H9 (cell line): ENCODE measurements around the gene POLR3B. TPM values are rescaled to one million over a fixed set of nuclear protein-coding genes. Genes with fewer than 3 reads are reported as not detected.
A peak's percentile ranks its signal among the peaks of the same experiment; 100 is the strongest.

Experiments
- DNase-seq: peaks from one replicate; pipeline ENCODE4 v3.0.0-alpha.2; 2017
- H2AFZ ChIP-seq: one replicate; pipeline ENCODE4 v1.6.1; 2013; ENCODE audit warnings: mild to moderate bottlenecking, low read length, control low read depth, moderate library complexity
- H2AK5ac ChIP-seq: 2 replicates; pipeline ENCODE4 v1.6.1; 2013; ENCODE audit warnings: low read length, control low read depth, mixed read lengths; ENCODE audit not compliant: insufficient read length
- H2BK120ac ChIP-seq: one replicate; pipeline ENCODE4 v1.6.1; 2013; ENCODE audit warnings: low read depth, mild to moderate bottlenecking, low read length, control low read depth, inconsistent platforms; ENCODE audit not compliant: poor library complexity, severe bottlenecking
- H2BK12ac ChIP-seq: 2 replicates; pipeline ENCODE4 v1.6.1; 2013; ENCODE audit warnings: low read length, control low read depth, mixed read lengths, low read depth; ENCODE audit not compliant: insufficient read length
- H2BK15ac ChIP-seq: 2 replicates; pipeline ENCODE4 v1.6.1; 2013; ENCODE audit warnings: low read depth, low read length, control low read depth
- H2BK20ac ChIP-seq: one replicate; pipeline ENCODE4 v1.6.1; 2013; ENCODE audit warnings: low read depth, mild to moderate bottlenecking, low read length, control low read depth, inconsistent platforms; ENCODE audit not compliant: poor library complexity, severe bottlenecking
- H2BK5ac ChIP-seq: 2 replicates; pipeline ENCODE4 v1.6.1; 2013; ENCODE audit warnings: low read length, control low read depth, mixed read lengths; ENCODE audit not compliant: insufficient read length
- H3K14ac ChIP-seq: 2 replicates; pipeline ENCODE4 v1.6.1; 2013; ENCODE audit warnings: low read length, control low read depth; ENCODE audit not compliant: insufficient read depth
- H3K18ac ChIP-seq: 2 replicates; pipeline ENCODE4 v1.6.1; 2013; ENCODE audit warnings: low read depth, mild to moderate bottlenecking, mixed read lengths, low read length, control low read depth; ENCODE audit not compliant: insufficient read length
- H3K23ac ChIP-seq: 2 replicates; pipeline ENCODE4 v1.6.1; 2013; ENCODE audit warnings: low read length, control low read depth, mixed read lengths, low read depth; ENCODE audit not compliant: insufficient read length
- H3K23me2 ChIP-seq: 2 replicates; pipeline ENCODE4 v1.6.1; 2013; ENCODE audit warnings: low read depth, mild to moderate bottlenecking, mixed read lengths, low read length, control low read depth; ENCODE audit not compliant: insufficient read length, poor library complexity, severe bottlenecking
- H3K27ac ChIP-seq: 2 replicates; pipeline ENCODE4 v1.5.1; 2013; ENCODE audit warnings: low read length, control low read depth, mixed read lengths, low read depth; ENCODE audit not compliant: insufficient read length
- H3K27me3 ChIP-seq: 2 replicates; pipeline ENCODE4 v1.6.1; 2013; ENCODE audit warnings: low read length, control low read depth, inconsistent platforms; ENCODE audit not compliant: insufficient read depth
- H3K4ac ChIP-seq: 2 replicates; pipeline ENCODE4 v1.6.1; 2013; ENCODE audit warnings: low read depth, mild to moderate bottlenecking, control low read depth, inconsistent platforms, low read length, moderate library complexity
- H3K4me1 ChIP-seq: 2 replicates; pipeline ENCODE4 v1.6.1; 2013; ENCODE audit warnings: low read length, control low read depth, inconsistent platforms; ENCODE audit not compliant: insufficient read depth
- H3K4me2 ChIP-seq: 2 replicates; pipeline ENCODE4 v1.6.1; 2013; ENCODE audit warnings: low read length, control low read depth, mixed read lengths; ENCODE audit not compliant: insufficient read length, insufficient read depth
- H3K56ac ChIP-seq: 2 replicates; pipeline ENCODE4 v1.6.1; 2013; ENCODE audit warnings: low read depth, mild to moderate bottlenecking, mixed read lengths, low read length, control low read depth; ENCODE audit not compliant: insufficient read length
- H3K79me1 ChIP-seq: 2 replicates; pipeline ENCODE4 v1.6.1; 2013; ENCODE audit warnings: low read depth, mild to moderate bottlenecking, moderate library complexity, low read length, control low read depth, inconsistent platforms; ENCODE audit not compliant: insufficient read depth, poor library complexity, severe bottlenecking
- H3K79me2 ChIP-seq: 2 replicates; pipeline ENCODE4 v1.6.1; 2013; ENCODE audit warnings: low read length, control low read depth, inconsistent platforms; ENCODE audit not compliant: insufficient read depth
- H3K9ac ChIP-seq: 2 replicates; pipeline ENCODE4 v1.6.1; 2013; ENCODE audit warnings: low read length, control low read depth, mixed read lengths; ENCODE audit not compliant: insufficient read length; ENCODE audit errors: extremely low read depth
- H3K9me3 ChIP-seq: one replicate; pipeline ENCODE4 v1.6.1; 2013; ENCODE audit warnings: low read depth, low read length, inconsistent platforms; ENCODE audit not compliant: control insufficient read depth
- H3T11ph ChIP-seq: one replicate; pipeline ENCODE4 v1.6.1; 2013; ENCODE audit warnings: mild to moderate bottlenecking, low read length, control low read depth, inconsistent platforms
- H4K20me1 ChIP-seq: one replicate; pipeline ENCODE4 v1.6.1; 2013; ENCODE audit not compliant: control insufficient read depth, insufficient read length, insufficient read depth
- H4K5ac ChIP-seq: 2 replicates; pipeline ENCODE4 v1.6.1; 2013; ENCODE audit warnings: low read depth, mild to moderate bottlenecking, mixed read lengths, low read length, control low read depth; ENCODE audit not compliant: insufficient read length
- H4K8ac ChIP-seq: replicated peaks from 2 replicates; pipeline ENCODE4 v1.6.1; 2013; ENCODE audit warnings: low read length, control low read depth, mixed read lengths, low read depth; ENCODE audit not compliant: insufficient read length
- H4K91ac ChIP-seq: 2 replicates; pipeline ENCODE4 v1.6.1; 2013; ENCODE audit warnings: low read depth, mild to moderate bottlenecking, moderate library complexity, mixed read lengths, low read length, control low read depth; ENCODE audit not compliant: insufficient read length
- H3K27ac Mint-ChIP-seq, 3 experiments: 2 replicates in 2 of 3; 3 replicates in 1 of 3; pipeline ENCODE4 v1.8.0; 2020 to 2021; ENCODE audit warnings: mixed read lengths in 3 of 3, mild to moderate bottlenecking in 1 of 3, moderate library complexity in 1 of 3
- H3K27me3 Mint-ChIP-seq: 2 replicates; pipeline ENCODE4 v1.8.0; 2021; ENCODE audit warnings: low read depth, mild to moderate bottlenecking, moderate library complexity, mixed read lengths
- H3K36me3 Mint-ChIP-seq, 3 experiments: 2 replicates in 2 of 3; 3 replicates in 1 of 3; pipeline ENCODE4 v1.8.0; 2020 to 2021; ENCODE audit warnings: low read depth in 3 of 3, mixed read lengths in 3 of 3; ENCODE audit not compliant: insufficient read depth in 1 of 3
- H3K4me1 Mint-ChIP-seq, 2 experiments: 2 replicates each; pipeline ENCODE4 v1.8.0; 2020; ENCODE audit warnings: mixed read lengths in 2 of 2
- H3K4me3 Mint-ChIP-seq, 2 experiments: 2 replicates in 1 of 2; 3 replicates in 1 of 2; pipeline ENCODE4 v1.8.0; 2020 to 2021; ENCODE audit warnings: mild to moderate bottlenecking in 2 of 2, mixed read lengths in 2 of 2, moderate library complexity in 1 of 2
- H3K9me3 Mint-ChIP-seq, 2 experiments: 2 replicates in 1 of 2; 3 replicates in 1 of 2; pipeline ENCODE4 v1.8.0; 2020; ENCODE audit warnings: mild to moderate bottlenecking in 2 of 2, mixed read lengths in 2 of 2, moderate library complexity in 1 of 2
- CTCF ChIP-seq: fragments of 200-600 bp; sonication (generic); conservative IDR thresholded peaks from 3 replicates; pipeline ENCODE4 v1.8.0; 2021; ENCODE audit warnings: antibody characterized with exemption, mild to moderate bottlenecking
- WGBS: extraction: QIAGEN DNeasy Blood & Tissue Kit; methylation state at CpG from one replicate; pipeline ENCODE4 v1.1.7; 2013; ENCODE audit warnings: missing lambda C conversion rate, low lambda C conversion rate, mixed read lengths; ENCODE audit not compliant: insufficient read length; ENCODE audit errors: extremely low coverage; 5-methylcytosine and 5-hydroxymethylcytosine counted together
- total RNA-seq: library from RNA; stranded (reverse); gene quantifications from 2 replicates; pipeline ENCODE4 v1.2.1, GENCODE V29; 2021

POLR3B gene
- total RNA-seq, 1 experiment from 2014 or later: 13.4 TPM

DNA sequence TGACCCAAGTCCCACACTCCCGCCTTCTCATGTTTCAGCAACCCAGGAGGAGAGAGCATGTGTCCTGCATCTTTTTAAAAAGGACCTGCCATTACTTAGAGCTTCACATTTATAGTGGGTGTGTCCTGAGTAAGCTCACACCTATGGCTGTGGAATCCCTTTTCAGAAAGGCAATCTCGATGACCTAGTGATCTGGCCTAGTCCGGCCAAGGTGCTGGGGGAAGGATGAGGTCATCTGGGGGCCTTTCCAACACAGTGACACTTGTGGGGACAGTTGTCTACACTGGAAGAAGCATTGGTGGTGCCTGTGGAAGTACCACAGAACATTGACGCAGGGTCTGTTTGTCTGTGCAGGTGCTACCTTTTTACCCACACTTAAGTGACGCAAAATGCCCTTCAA lies 46.9 kb upstream of the POLR3B start:
- H2BK15ac ChIP-seq: no peak overlapping the region
- no peak overlapping the region for H3K18ac ChIP-seq
- H2BK5ac ChIP-seq: no peak overlapping the region
- Mint-ChIP-seq H3K27me3 (no peaks in the 10 kb centered on the region), H3K4me1 (peaks cover 3 to 7% of the 10 kb centered on the region in 2 experiments), H3K36me3 (peaks cover 0 to 4% (median 0%) of the 10 kb centered on the region in 3 experiments; a peak in 1 of 7 replicates), H3K27ac (peak overlapping the region in 1 of 3 experiments; percentile 12; a peak in 1 of 7 replicates), H3K4me3 (no peak overlapping the region), H3K9me3 (no peaks in the 10 kb centered on the region; a peak in 1 of 5 replicates)
- H3K14ac ChIP-seq: peak overlapping the region; percentile 47; the same call in 1 of the 2 replicates
- H4K91ac ChIP-seq: no peak overlapping the region
- no peaks in the 10 kb centered on the region for H3K79me2 ChIP-seq
- no peak for DNase-seq
- no peak overlapping the region for H2BK12ac ChIP-seq
- H3K27me3 ChIP-seq: no peaks in the 10 kb centered on the region
- no CpG with 5 or more reads among the region's 5 CpGs for WGBS
- H3K4me1 ChIP-seq: no peaks in the 10 kb centered on the region; the same call in 1 of the 2 replicates
- no peak overlapping the region for H3K4ac ChIP-seq
- H3K23me2 ChIP-seq: no peaks in the 10 kb centered on the region
- H3K4me2 ChIP-seq: no peak overlapping the region
- H4K20me1 ChIP-seq: no peaks in the 10 kb centered on the region
- no peak overlapping the region for H2BK120ac ChIP-seq
- H3K27ac ChIP-seq: no peak overlapping the region
- no peak overlapping the region for H3T11ph ChIP-seq
- no peak for TF ChIP-seq CTCF
- no peak overlapping the region for H4K5ac ChIP-seq
- no peak overlapping the region for H3K9ac ChIP-seq
- H2AFZ ChIP-seq: no peak overlapping the region
- no peak overlapping the region for H2BK20ac ChIP-seq
- no peak overlapping the region for H2AK5ac ChIP-seq
- no peaks in the 10 kb centered on the region for H3K9me3 ChIP-seq
- H3K56ac ChIP-seq: no peak overlapping the region
- H3K79me1 ChIP-seq: no peaks in the 10 kb centered on the region
- no peak overlapping the region for H3K23ac ChIP-seq
- no peak overlapping the region for H4K8ac ChIP-seq
